GM06990 (cell line): ENCODE results near the gene ZAP70.

Source experiments
- DNase-seq: peaks from one replicate; pipeline ENCODE4 v3.0.0-alpha.2; 2011; ENCODE audit not compliant: insufficient read length; ENCODE audit errors: extremely low read depth
- H3K27me3 ChIP-seq: replicated peaks from 2 replicates; pipeline ENCODE4 v1.6.0; 2011; ENCODE audit warnings: low read length; ENCODE audit not compliant: control insufficient read depth, insufficient read depth
- H3K36me3 ChIP-seq: 2 replicates; pipeline ENCODE4 v1.5.1; 2011; ENCODE audit warnings: low read length; ENCODE audit not compliant: control insufficient read depth, insufficient read depth
- H3K4me3 ChIP-seq: replicated peaks from 2 replicates; pipeline ENCODE4 v1.5.1; 2011; ENCODE audit warnings: low read depth, mild to moderate bottlenecking, control low read depth, low read length
- CTCF ChIP-seq: IDR thresholded peaks from 2 replicates; pipeline ENCODE4 v1.5.1; 2011; ENCODE audit warnings: low read length, control low read depth, mild to moderate bottlenecking, inconsistent platforms; ENCODE audit not compliant: insufficient read depth, poor library complexity, severe bottlenecking

Gene ZAP70

GRCh38 chr2:97745474-97746174 lies 32.2 kb downstream of the ZAP70 start:
- Histone ChIP-seq H3K27me3 (no peaks in the 10 kb centered on the region), H3K36me3 (no peaks in the 10 kb centered on the region), H3K4me3 (no peak overlapping the region)
- no peak for TF ChIP-seq CTCF
- DNase-seq = no peak

GRCh38 chr2:97747285-97747684 lies 33.9 kb downstream of the ZAP70 start:
- no peaks in the 10 kb centered on the region for H3K36me3 ChIP-seq
- no peak for TF ChIP-seq CTCF
- no peak for DNase-seq
- H3K27me3 ChIP-seq = no peaks in the 10 kb centered on the region
- no peak overlapping the region for H3K4me3 ChIP-seq

GRCh38 chr2:97747716-97748115 lies 34.3 kb downstream of the ZAP70 start:
- Histone ChIP-seq H3K27me3 (no peaks in the 10 kb centered on the region), H3K4me3 (no peak overlapping the region), H3K36me3 (no peaks in the 10 kb centered on the region)
- no peak for DNase-seq
- TF ChIP-seq CTCF = no peak

- Histone ChIP-seq H3K4me3 (no peak overlapping the region), H3K27me3 (no peaks in the 10 kb centered on the region), H3K36me3 (no peaks in the 10 kb centered on the region)
- DNase-seq = no peak
- no peak for TF ChIP-seq CTCF
Measured at GRCh38 chr2:97749581-97749980, 36.2 kb downstream of the ZAP70 start.

GRCh38 chr2:97750017-97750416 lies 36.6 kb downstream of the ZAP70 start:
- H3K4me3 ChIP-seq = no peak overlapping the region
- no peak for TF ChIP-seq CTCF
- no peaks in the 10 kb centered on the region for H3K27me3 ChIP-seq
- DNase-seq = no peak
- H3K36me3 ChIP-seq = no peaks in the 10 kb centered on the region; the same call in 1 of the 2 replicates

- Histone ChIP-seq H3K36me3 (peaks cover 5% of the 10 kb centered on the region), H3K27me3 (no peaks in the 10 kb centered on the region), H3K4me3 (no peak overlapping the region)
- DNase-seq = no peak
- TF ChIP-seq CTCF = no peak
Measured at GRCh38 chr2:97751752-97752151, 38.4 kb downstream of the ZAP70 start.
